H9 (cell line): ENCODE data around the gene SF1. TPM values are rescaled to one million over a fixed set of nuclear protein-coding genes. Genes with fewer than 3 reads are reported as not detected.
A peak's percentile ranks its signal among the peaks of the same experiment; 100 is the strongest.

Experiments
- DNase-seq: peaks from one replicate; pipeline ENCODE4 v3.0.0-alpha.2; 2017
- H2AFZ ChIP-seq: one replicate; pipeline ENCODE4 v1.6.1; 2013; ENCODE audit warnings: mild to moderate bottlenecking, low read length, control low read depth, moderate library complexity
- H2AK5ac ChIP-seq: 2 replicates; pipeline ENCODE4 v1.6.1; 2013; ENCODE audit warnings: low read length, control low read depth, mixed read lengths; ENCODE audit not compliant: insufficient read length
- H2BK120ac ChIP-seq: one replicate; pipeline ENCODE4 v1.6.1; 2013; ENCODE audit warnings: low read depth, mild to moderate bottlenecking, low read length, control low read depth, inconsistent platforms; ENCODE audit not compliant: poor library complexity, severe bottlenecking
- H2BK12ac ChIP-seq: 2 replicates; pipeline ENCODE4 v1.6.1; 2013; ENCODE audit warnings: low read length, control low read depth, mixed read lengths, low read depth; ENCODE audit not compliant: insufficient read length
- H2BK15ac ChIP-seq: 2 replicates; pipeline ENCODE4 v1.6.1; 2013; ENCODE audit warnings: low read depth, low read length, control low read depth
- H2BK20ac ChIP-seq: one replicate; pipeline ENCODE4 v1.6.1; 2013; ENCODE audit warnings: low read depth, mild to moderate bottlenecking, low read length, control low read depth, inconsistent platforms; ENCODE audit not compliant: poor library complexity, severe bottlenecking
- H2BK5ac ChIP-seq: 2 replicates; pipeline ENCODE4 v1.6.1; 2013; ENCODE audit warnings: low read length, control low read depth, mixed read lengths; ENCODE audit not compliant: insufficient read length
- H3K14ac ChIP-seq: 2 replicates; pipeline ENCODE4 v1.6.1; 2013; ENCODE audit warnings: low read length, control low read depth; ENCODE audit not compliant: insufficient read depth
- H3K18ac ChIP-seq: 2 replicates; pipeline ENCODE4 v1.6.1; 2013; ENCODE audit warnings: low read depth, mild to moderate bottlenecking, mixed read lengths, low read length, control low read depth; ENCODE audit not compliant: insufficient read length
- H3K23ac ChIP-seq: 2 replicates; pipeline ENCODE4 v1.6.1; 2013; ENCODE audit warnings: low read length, control low read depth, mixed read lengths, low read depth; ENCODE audit not compliant: insufficient read length
- H3K23me2 ChIP-seq: 2 replicates; pipeline ENCODE4 v1.6.1; 2013; ENCODE audit warnings: low read depth, mild to moderate bottlenecking, mixed read lengths, low read length, control low read depth; ENCODE audit not compliant: insufficient read length, poor library complexity, severe bottlenecking
- H3K27ac ChIP-seq: 2 replicates; pipeline ENCODE4 v1.5.1; 2013; ENCODE audit warnings: low read length, control low read depth, mixed read lengths, low read depth; ENCODE audit not compliant: insufficient read length
- H3K27me3 ChIP-seq: 2 replicates; pipeline ENCODE4 v1.6.1; 2013; ENCODE audit warnings: low read length, control low read depth, inconsistent platforms; ENCODE audit not compliant: insufficient read depth
- H3K4ac ChIP-seq: 2 replicates; pipeline ENCODE4 v1.6.1; 2013; ENCODE audit warnings: low read depth, mild to moderate bottlenecking, control low read depth, inconsistent platforms, low read length, moderate library complexity
- H3K4me1 ChIP-seq: 2 replicates; pipeline ENCODE4 v1.6.1; 2013; ENCODE audit warnings: low read length, control low read depth, inconsistent platforms; ENCODE audit not compliant: insufficient read depth
- H3K4me2 ChIP-seq: 2 replicates; pipeline ENCODE4 v1.6.1; 2013; ENCODE audit warnings: low read length, control low read depth, mixed read lengths; ENCODE audit not compliant: insufficient read length, insufficient read depth
- H3K56ac ChIP-seq: 2 replicates; pipeline ENCODE4 v1.6.1; 2013; ENCODE audit warnings: low read depth, mild to moderate bottlenecking, mixed read lengths, low read length, control low read depth; ENCODE audit not compliant: insufficient read length
- H3K79me1 ChIP-seq: 2 replicates; pipeline ENCODE4 v1.6.1; 2013; ENCODE audit warnings: low read depth, mild to moderate bottlenecking, moderate library complexity, low read length, control low read depth, inconsistent platforms; ENCODE audit not compliant: insufficient read depth, poor library complexity, severe bottlenecking
- H3K79me2 ChIP-seq: 2 replicates; pipeline ENCODE4 v1.6.1; 2013; ENCODE audit warnings: low read length, control low read depth, inconsistent platforms; ENCODE audit not compliant: insufficient read depth
- H3K9ac ChIP-seq: 2 replicates; pipeline ENCODE4 v1.6.1; 2013; ENCODE audit warnings: low read length, control low read depth, mixed read lengths; ENCODE audit not compliant: insufficient read length; ENCODE audit errors: extremely low read depth
- H3K9me3 ChIP-seq: one replicate; pipeline ENCODE4 v1.6.1; 2013; ENCODE audit warnings: low read depth, low read length, inconsistent platforms; ENCODE audit not compliant: control insufficient read depth
- H3T11ph ChIP-seq: one replicate; pipeline ENCODE4 v1.6.1; 2013; ENCODE audit warnings: mild to moderate bottlenecking, low read length, control low read depth, inconsistent platforms
- H4K20me1 ChIP-seq: one replicate; pipeline ENCODE4 v1.6.1; 2013; ENCODE audit not compliant: control insufficient read depth, insufficient read length, insufficient read depth
- H4K5ac ChIP-seq: 2 replicates; pipeline ENCODE4 v1.6.1; 2013; ENCODE audit warnings: low read depth, mild to moderate bottlenecking, mixed read lengths, low read length, control low read depth; ENCODE audit not compliant: insufficient read length
- H4K8ac ChIP-seq: replicated peaks from 2 replicates; pipeline ENCODE4 v1.6.1; 2013; ENCODE audit warnings: low read length, control low read depth, mixed read lengths, low read depth; ENCODE audit not compliant: insufficient read length
- H4K91ac ChIP-seq: 2 replicates; pipeline ENCODE4 v1.6.1; 2013; ENCODE audit warnings: low read depth, mild to moderate bottlenecking, moderate library complexity, mixed read lengths, low read length, control low read depth; ENCODE audit not compliant: insufficient read length
- H3K27ac Mint-ChIP-seq, 3 experiments: 2 replicates in 2 of 3; 3 replicates in 1 of 3; pipeline ENCODE4 v1.8.0; 2020 to 2021; ENCODE audit warnings: mixed read lengths in 3 of 3, mild to moderate bottlenecking in 1 of 3, moderate library complexity in 1 of 3
- H3K27me3 Mint-ChIP-seq: 2 replicates; pipeline ENCODE4 v1.8.0; 2021; ENCODE audit warnings: low read depth, mild to moderate bottlenecking, moderate library complexity, mixed read lengths
- H3K36me3 Mint-ChIP-seq, 3 experiments: 2 replicates in 2 of 3; 3 replicates in 1 of 3; pipeline ENCODE4 v1.8.0; 2020 to 2021; ENCODE audit warnings: low read depth in 3 of 3, mixed read lengths in 3 of 3; ENCODE audit not compliant: insufficient read depth in 1 of 3
- H3K4me1 Mint-ChIP-seq, 2 experiments: 2 replicates each; pipeline ENCODE4 v1.8.0; 2020; ENCODE audit warnings: mixed read lengths in 2 of 2
- H3K4me3 Mint-ChIP-seq, 2 experiments: 2 replicates in 1 of 2; 3 replicates in 1 of 2; pipeline ENCODE4 v1.8.0; 2020 to 2021; ENCODE audit warnings: mild to moderate bottlenecking in 2 of 2, mixed read lengths in 2 of 2, moderate library complexity in 1 of 2
- H3K9me3 Mint-ChIP-seq, 2 experiments: 2 replicates in 1 of 2; 3 replicates in 1 of 2; pipeline ENCODE4 v1.8.0; 2020; ENCODE audit warnings: mild to moderate bottlenecking in 2 of 2, mixed read lengths in 2 of 2, moderate library complexity in 1 of 2
- CTCF ChIP-seq: fragments of 200-600 bp; sonication (generic); conservative IDR thresholded peaks from 3 replicates; pipeline ENCODE4 v1.8.0; 2021; ENCODE audit warnings: antibody characterized with exemption, mild to moderate bottlenecking
- WGBS: extraction: QIAGEN DNeasy Blood & Tissue Kit; methylation state at CpG from one replicate; pipeline ENCODE4 v1.1.7; 2013; ENCODE audit warnings: missing lambda C conversion rate, low lambda C conversion rate, mixed read lengths; ENCODE audit not compliant: insufficient read length; ENCODE audit errors: extremely low coverage; 5-methylcytosine and 5-hydroxymethylcytosine counted together
- total RNA-seq: library from RNA; stranded (reverse); gene quantifications from 2 replicates; pipeline ENCODE4 v1.2.1, GENCODE V29; 2021

The SF1 gene
- total RNA-seq, 1 experiment from 2014 or later: 528 TPM

- no peak overlapping the region for H2BK120ac ChIP-seq
- H3K27me3 Mint-ChIP-seq: no peaks in the 10 kb centered on the region
- no peak overlapping the region for H2BK15ac ChIP-seq
- no peak overlapping the region for H2BK20ac ChIP-seq
- H3K9ac ChIP-seq: no peak overlapping the region
- no peak overlapping the region for H4K8ac ChIP-seq
- no CpG with 5 or more reads among the region's 26 CpGs for WGBS
- H4K5ac ChIP-seq: no peak overlapping the region
- H3K9me3 Mint-ChIP-seq: no peaks in the 10 kb centered on the region
- no peaks in the 10 kb centered on the region for H3K79me2 ChIP-seq
- no peak overlapping the region for H3K27ac ChIP-seq
- H2BK12ac ChIP-seq: no peak overlapping the region
- H2AFZ ChIP-seq: no peak overlapping the region
- no peak overlapping the region for H2BK5ac ChIP-seq
- TF ChIP-seq CTCF: no peak
- no peak overlapping the region for H3K56ac ChIP-seq
- no peak overlapping the region for H3K18ac ChIP-seq
- H3K14ac ChIP-seq: no peak overlapping the region
- DNase-seq: peak; percentile 18
- H3K4me2 ChIP-seq: no peak overlapping the region
- no peak overlapping the region for H3T11ph ChIP-seq
- H3K4ac ChIP-seq: no peak overlapping the region
- no peaks in the 10 kb centered on the region for H3K9me3 ChIP-seq
- peaks cover 8% of the 10 kb centered on the region for H3K23me2 ChIP-seq
- no peak overlapping the region for H3K23ac ChIP-seq
- no peak overlapping the region for H4K91ac ChIP-seq
- H3K4me1 ChIP-seq: no peaks in the 10 kb centered on the region
- peak overlapping the region in 1 of 3 experiments; percentile 44; a peak in 2 of 7 replicates for H3K27ac Mint-ChIP-seq
- no peak overlapping the region for H2AK5ac ChIP-seq
- H3K4me1 Mint-ChIP-seq: peaks cover 11 to 14% of the 10 kb centered on the region in 2 experiments
- peaks cover under 1 to 22% (median 9%) of the 10 kb centered on the region in 3 experiments; a peak in 6 of 7 replicates for H3K36me3 Mint-ChIP-seq
- no peaks in the 10 kb centered on the region for H4K20me1 ChIP-seq
- H3K27me3 ChIP-seq: no peaks in the 10 kb centered on the region
- no peak overlapping the region for H3K4me3 Mint-ChIP-seq
- no peaks in the 10 kb centered on the region for H3K79me1 ChIP-seq
These were observed 22.2 kb upstream of the SF1 start for GRCh38 chr11:64800303-64801157.
